IPS-15b (cell line): ENCODE results near the gene ZNF683.
"Not testable (repeated sequence)": the region's sequence is repeated elsewhere in the genome, so short reads cannot be mapped to it uniquely, and the experiment has no call there.

Experiments used
- H3K27me3 ChIP-seq: one replicate; pipeline ENCODE4 v1.6.1; 2013; ENCODE audit warnings: low read length; ENCODE audit not compliant: control insufficient read depth, insufficient read depth
- H3K36me3 ChIP-seq: one replicate; pipeline ENCODE4 v1.6.1; 2013; ENCODE audit warnings: low read length; ENCODE audit not compliant: control insufficient read depth, insufficient read depth
- H3K4me1 ChIP-seq: one replicate; pipeline ENCODE4 v1.6.1; 2013; ENCODE audit warnings: mild to moderate bottlenecking, low read length; ENCODE audit not compliant: control insufficient read depth, insufficient read depth
- H3K4me3 ChIP-seq: one replicate; pipeline ENCODE4 v1.5.1; 2013; ENCODE audit warnings: low read depth, low read length
- H3K9ac ChIP-seq: one replicate; pipeline ENCODE4 v1.6.1; 2013; ENCODE audit warnings: low read depth, mild to moderate bottlenecking, low read length
- H3K9me3 ChIP-seq: one replicate; pipeline ENCODE4 v1.6.1; 2013; ENCODE audit warnings: mild to moderate bottlenecking, low read length; ENCODE audit not compliant: control insufficient read depth, insufficient read depth

The ZNF683 gene

GRCh38 chr1:26378879-26379251, 6.3 kb upstream of the ZNF683 start:
- Histone ChIP-seq H3K4me3 (no peak overlapping the region), H3K36me3 (no peaks in the 10 kb centered on the region), H3K9me3 (no peaks in the 10 kb centered on the region), H3K9ac (no peak overlapping the region), H3K27me3 (no peaks in the 10 kb centered on the region), H3K4me1 (no peaks in the 10 kb centered on the region)

DNA sequence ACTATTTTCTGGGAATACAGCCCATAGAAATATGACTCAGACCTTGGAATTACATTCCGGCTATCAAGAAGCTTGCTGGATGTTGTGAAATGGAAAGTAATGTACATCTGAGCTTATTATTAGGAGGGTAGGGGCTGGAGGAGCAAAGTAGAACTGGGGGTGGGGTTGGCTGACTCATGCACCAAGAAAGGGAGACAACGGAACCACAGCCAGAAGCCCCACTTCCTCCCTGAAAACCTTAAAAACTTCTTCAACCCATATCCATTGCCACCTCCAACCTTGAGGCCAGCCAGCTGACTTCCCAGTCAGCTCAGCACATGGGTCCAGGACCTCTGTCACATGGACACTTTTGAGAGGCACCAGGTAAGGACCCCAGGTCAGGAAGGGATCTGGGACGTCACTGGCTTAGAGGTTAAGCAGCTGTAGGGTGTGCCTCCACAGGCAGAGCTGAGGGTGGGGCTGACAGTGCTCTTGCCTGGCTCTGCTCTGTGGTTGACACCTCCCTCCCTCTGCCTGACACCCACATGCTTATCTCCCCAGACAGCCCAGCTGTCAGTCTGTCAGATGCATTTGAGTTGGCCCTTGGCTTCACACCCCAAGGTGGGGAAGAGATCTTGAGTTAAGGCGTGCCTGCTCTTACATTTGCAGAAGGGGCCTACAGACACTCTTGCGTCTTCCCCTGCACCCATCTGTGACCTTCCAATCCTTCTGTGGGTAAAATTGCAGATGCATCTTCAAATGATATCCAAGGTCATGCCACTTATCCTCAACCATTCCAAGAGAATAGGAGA, 5.7 kb upstream of the ZNF683 start:
- H3K36me3 ChIP-seq: no peaks in the 10 kb centered on the region
- no peaks in the 10 kb centered on the region for H3K27me3 ChIP-seq
- no peaks in the 10 kb centered on the region for H3K4me1 ChIP-seq
- no peaks in the 10 kb centered on the region for H3K9me3 ChIP-seq
- H3K9ac ChIP-seq: no peak overlapping the region
- H3K4me3 ChIP-seq: no peak overlapping the region

DNA sequence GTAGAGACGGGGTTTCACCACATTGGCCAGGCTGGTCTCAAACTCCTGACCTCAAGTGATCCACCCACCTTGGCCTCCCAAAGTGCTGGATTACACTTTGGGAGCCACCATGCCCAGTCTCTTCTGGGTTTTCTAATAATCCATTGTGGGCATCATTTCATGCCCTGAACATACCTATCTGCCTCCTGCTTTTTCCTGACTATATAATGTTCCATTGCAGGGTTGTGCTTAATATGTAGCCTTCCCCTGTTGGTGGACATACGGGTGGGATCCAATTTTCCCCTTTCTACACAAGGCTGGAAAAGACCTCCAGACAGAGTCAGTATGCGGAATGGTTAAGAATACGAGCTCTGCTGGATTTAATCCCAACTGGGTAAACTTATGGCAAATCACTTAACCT, 3.5 kb upstream of the ZNF683 start:
- H3K9ac ChIP-seq: no peak overlapping the region
- no peaks in the 10 kb centered on the region for H3K36me3 ChIP-seq
- H3K27me3 ChIP-seq: no peaks in the 10 kb centered on the region
- H3K4me1 ChIP-seq: no peaks in the 10 kb centered on the region
- no peaks in the 10 kb centered on the region for H3K9me3 ChIP-seq
- H3K4me3 ChIP-seq: no peak overlapping the region

GRCh38 chr1:26375081-26375480, 2.5 kb upstream of the ZNF683 start:
- Histone ChIP-seq H3K4me1 (no peaks in the 10 kb centered on the region), H3K27me3 (no peaks in the 10 kb centered on the region), H3K4me3 (no peak overlapping the region)

DNA sequence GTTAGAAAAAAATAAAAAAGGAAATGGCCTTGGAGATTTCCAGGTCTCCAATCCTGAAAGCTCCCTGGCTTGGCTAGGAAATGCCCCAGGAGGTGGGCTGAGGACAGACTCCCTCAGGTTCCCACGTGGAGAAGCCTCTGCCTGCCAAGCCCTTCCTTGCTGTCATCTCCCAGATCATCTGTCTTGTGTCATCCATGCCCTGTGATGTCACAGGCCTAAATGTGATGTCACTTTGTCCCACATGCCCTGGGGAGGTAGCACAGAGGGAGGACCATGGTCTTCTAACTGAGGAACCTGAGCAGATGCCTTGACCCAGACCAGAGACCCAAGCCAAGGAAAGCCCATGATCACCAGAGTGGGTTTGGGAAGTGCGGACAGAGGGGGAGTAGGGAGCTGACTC, 1.8 kb upstream of the ZNF683 start:
- H3K9ac ChIP-seq, H3K9me3 ChIP-seq, H3K4me3 ChIP-seq, H3K27me3 ChIP-seq, H3K36me3 ChIP-seq, H3K4me1 ChIP-seq: not testable (repeated sequence)

More at GRCh38 chr1:26375081-26375480, 2.5 kb upstream of the ZNF683 start:
- Histone ChIP-seq H3K9ac (no peak overlapping the region), H3K36me3 (no peaks in the 10 kb centered on the region), H3K9me3 (no peaks in the 10 kb centered on the region)

DNA sequence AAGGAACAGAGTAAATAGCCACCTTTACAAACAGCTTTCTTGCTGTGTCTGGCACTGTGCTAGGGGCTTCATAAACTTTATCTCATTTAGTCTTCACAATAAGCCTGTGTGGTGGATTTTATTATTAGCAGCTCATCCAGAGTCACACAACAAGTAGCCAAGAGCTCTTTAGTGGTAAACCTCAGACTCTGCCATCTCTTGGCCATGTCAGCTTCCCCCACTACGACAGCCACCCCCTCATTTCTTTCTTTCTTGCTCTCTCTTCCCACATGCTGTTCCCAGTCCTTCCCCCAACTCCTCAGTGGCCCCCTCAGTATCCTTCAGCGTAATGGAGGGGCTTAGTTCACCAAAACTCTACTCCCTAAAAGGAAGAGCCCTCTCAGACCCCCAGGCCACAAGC, 1.2 kb upstream of the ZNF683 start:
- Histone ChIP-seq H3K9ac (no peak overlapping the region), H3K4me3 (no peak overlapping the region), H3K27me3 (no peaks in the 10 kb centered on the region), H3K4me1 (no peaks in the 10 kb centered on the region), H3K36me3 (no peaks in the 10 kb centered on the region), H3K9me3 (no peaks in the 10 kb centered on the region)

DNA sequence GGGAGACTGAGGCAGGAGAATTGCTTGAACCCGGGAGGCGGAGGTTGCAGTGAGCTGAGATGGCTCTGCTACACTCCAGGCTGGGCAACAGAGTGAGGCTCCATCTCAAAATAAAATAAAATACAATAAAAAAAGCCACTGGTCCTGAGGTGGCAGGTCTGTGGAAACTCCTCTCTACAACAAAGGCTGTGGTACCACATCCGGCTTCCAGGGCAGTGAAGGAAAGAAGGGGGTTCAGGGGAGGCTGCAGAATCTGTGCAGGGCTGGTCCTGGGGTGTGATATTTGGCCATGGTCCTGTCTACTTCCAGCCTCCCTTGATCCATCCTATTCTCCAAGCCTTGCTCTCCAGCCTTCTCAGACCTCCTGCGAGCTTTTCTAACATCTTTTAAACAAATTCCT, 731 bp upstream of the ZNF683 start:
- H3K4me3 ChIP-seq: no peak overlapping the region
- no peaks in the 10 kb centered on the region for H3K9me3 ChIP-seq
- H3K36me3 ChIP-seq: no peaks in the 10 kb centered on the region
- no peak overlapping the region for H3K9ac ChIP-seq
- H3K27me3 ChIP-seq: no peaks in the 10 kb centered on the region
- no peaks in the 10 kb centered on the region for H3K4me1 ChIP-seq

GRCh38 chr1:26372039-26372438, 511 bp downstream of the ZNF683 start:
- Histone ChIP-seq H3K36me3 (no peaks in the 10 kb centered on the region), H3K4me3 (no peak overlapping the region), H3K9me3 (no peaks in the 10 kb centered on the region), H3K27me3 (no peaks in the 10 kb centered on the region), H3K9ac (no peak overlapping the region), H3K4me1 (no peaks in the 10 kb centered on the region)

DNA sequence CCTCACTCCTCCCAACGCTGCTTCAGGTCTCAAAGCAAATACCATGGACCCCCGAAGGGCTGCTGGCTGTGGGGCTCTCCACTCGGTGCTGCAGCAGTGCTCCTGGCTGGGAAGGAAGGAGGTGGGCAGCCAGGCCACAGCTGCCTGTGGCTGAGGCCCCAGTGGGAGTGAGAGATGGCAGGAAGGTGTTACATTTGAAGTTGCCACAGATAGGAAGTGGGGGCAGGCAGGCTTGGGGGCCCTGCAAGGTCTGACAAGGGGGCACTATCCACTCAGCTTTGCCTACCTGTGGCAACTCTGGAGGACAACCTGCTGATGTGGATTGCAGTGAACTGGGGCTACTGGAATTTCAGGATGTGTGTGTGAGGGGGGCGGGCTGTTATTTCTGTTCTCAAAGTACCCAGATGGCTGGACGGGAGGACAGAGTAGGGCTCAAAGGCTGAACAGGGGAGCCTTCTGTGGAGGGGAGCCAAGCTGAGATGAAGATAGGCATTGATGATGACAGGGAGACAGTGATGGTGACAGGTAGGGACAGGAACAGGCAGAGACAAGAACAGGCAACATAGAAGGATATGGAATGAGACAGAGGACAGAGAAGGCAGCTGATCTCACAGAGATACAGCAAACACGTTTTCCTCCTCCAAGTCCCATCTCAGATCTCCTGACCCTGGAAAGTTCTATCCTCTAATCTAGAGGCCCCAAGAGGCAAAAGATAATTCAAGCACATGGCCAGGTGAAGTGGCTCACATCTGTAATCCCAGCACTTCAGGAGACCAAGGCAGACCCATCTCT, 1.8 kb downstream of the ZNF683 start:
- Histone ChIP-seq H3K9ac (no peak overlapping the region), H3K36me3 (no peaks in the 10 kb centered on the region), H3K4me1 (no peaks in the 10 kb centered on the region), H3K27me3 (no peaks in the 10 kb centered on the region), H3K4me3 (no peak overlapping the region), H3K9me3 (no peaks in the 10 kb centered on the region)

GRCh38 chr1:26368486-26368885, 4.1 kb downstream of the ZNF683 start:
- Histone ChIP-seq H3K9ac (no peak overlapping the region), H3K27me3 (peaks cover 13% of the 10 kb centered on the region), H3K4me3 (no peak overlapping the region), H3K4me1 (no peaks in the 10 kb centered on the region), H3K36me3 (no peaks in the 10 kb centered on the region), H3K9me3 (no peaks in the 10 kb centered on the region)

DNA sequence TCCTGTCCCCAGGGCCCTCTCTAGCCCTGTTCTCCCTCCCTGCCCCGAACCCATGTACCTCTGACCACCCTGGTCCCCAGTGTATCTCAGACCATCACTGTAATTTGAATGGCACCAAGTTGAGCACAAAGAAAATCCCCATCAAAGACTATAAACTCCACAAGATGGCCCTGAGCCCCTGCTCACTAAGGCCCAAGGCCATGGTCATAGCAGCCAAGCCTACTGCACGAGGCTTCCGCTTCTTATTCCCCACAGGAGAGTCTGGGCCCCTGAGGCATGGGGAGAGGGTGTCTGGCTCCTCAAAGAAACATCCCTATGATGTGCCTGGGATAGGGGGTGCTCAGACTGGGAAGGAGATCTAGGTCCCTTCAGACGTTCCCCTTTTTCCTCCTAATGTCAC, 4.5 kb downstream of the ZNF683 start:
- Histone ChIP-seq H3K36me3 (no peaks in the 10 kb centered on the region), H3K4me1 (no peaks in the 10 kb centered on the region), H3K9ac (no peak overlapping the region), H3K9me3 (no peaks in the 10 kb centered on the region), H3K27me3 (peaks cover 15% of the 10 kb centered on the region), H3K4me3 (no peak overlapping the region)

DNA sequence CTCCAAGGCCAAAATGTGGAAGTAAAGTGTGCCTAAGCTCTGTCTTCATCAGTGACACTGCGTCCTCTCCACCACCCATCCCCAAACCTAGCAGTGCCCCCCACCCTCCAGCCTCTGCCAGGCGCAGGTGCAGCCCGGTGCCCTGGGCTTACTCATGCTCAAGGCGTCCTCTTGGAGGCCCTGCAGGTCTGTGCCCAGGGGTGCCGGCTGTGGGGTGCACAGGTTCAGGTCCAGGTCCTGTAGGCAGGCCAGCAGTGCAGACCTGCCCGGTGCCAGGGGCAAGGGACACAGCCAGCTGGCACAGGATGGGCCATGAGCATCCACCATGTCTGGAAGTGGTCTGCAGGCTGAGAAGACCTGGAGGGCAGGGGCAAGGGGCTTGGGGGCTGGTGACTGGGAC, 5.1 kb downstream of the ZNF683 start:
- H3K4me1 ChIP-seq: no peaks in the 10 kb centered on the region
- no peak overlapping the region for H3K4me3 ChIP-seq
- H3K9ac ChIP-seq: no peak overlapping the region
- no peaks in the 10 kb centered on the region for H3K9me3 ChIP-seq
- H3K27me3 ChIP-seq: peaks cover 21% of the 10 kb centered on the region
- no peaks in the 10 kb centered on the region for H3K36me3 ChIP-seq
